Thoracic aorta (tissue), 2 donors: ENCODE results near the gene HMX1. TPM values are rescaled to one million over a fixed set of nuclear protein-coding genes. Genes with fewer than 3 reads are reported as not detected.

ENCODE experiments used
- ATAC-seq: fragments of 150-250 bp; one replicate; pipeline ENCODE4 v1.8.0; 2017; ENCODE audit warnings: low read depth; ENCODE audit not compliant: insufficient number of reproducible peaks, low FRiP score
- DNase-seq: peaks from one replicate; pipeline ENCODE4 v3.0.0-alpha.2; 2020; ENCODE audit warnings: low spot score
- H3K27ac ChIP-seq, 2 donors: fragments of 200-600 bp; sonication (generic); 1 replicate in 1 of 2; 2 replicates in 1 of 2; pipeline ENCODE4 v1.5.1; 2016; ENCODE audit warnings: mild to moderate bottlenecking in 2 of 2, moderate library complexity in 2 of 2
- H3K27me3 ChIP-seq: fragments of 200-600 bp; sonication (generic); replicated peaks from 2 replicates; pipeline ENCODE4 v1.6.0; 2016; ENCODE audit warnings: mild to moderate bottlenecking; ENCODE audit not compliant: insufficient read depth
- H3K36me3 ChIP-seq: fragments of 200-600 bp; sonication (generic); one replicate; pipeline ENCODE4 v1.5.1; 2016
- H3K4me1 ChIP-seq, 2 donors: fragments of 200-600 bp; sonication (generic); 1 replicate in 1 of 2; 2 replicates in 1 of 2; pipeline versions ENCODE4 v1.5.1 to v1.6.0; 2016; ENCODE audit warnings: low read depth in 2 of 2, mild to moderate bottlenecking in 1 of 2; ENCODE audit not compliant: control insufficient read depth in 1 of 2
- H3K4me3 ChIP-seq: fragments of 200-600 bp; sonication (generic); 2 replicates; pipeline ENCODE4 v1.5.1; 2016; ENCODE audit warnings: mild to moderate bottlenecking
- H3K9me3 ChIP-seq: fragments of 200-600 bp; sonication (generic); 2 replicates; pipeline ENCODE4 v1.5.1; 2016
- total RNA-seq, 2 donors: library from RNA; depleted of rRNA; stranded (reverse); fragments of >200 nt; gene quantifications; one replicate each; pipeline versions ENCODE4 v1.1.0 to v1.2.3, GENCODE V29; 2016
- TF ChIP-seq, protein P1 (sequence below): fragments of 200-600 bp; sonication (generic); IDR thresholded peaks from one replicate; pipeline ENCODE4 v1.5.1; 2019; ENCODE audit warnings: antibody characterized with exemption

The HMX1 gene
- total RNA-seq, 2 donors from 2014 or later, result 0.28 TPM; not detected in 1

DNA sequence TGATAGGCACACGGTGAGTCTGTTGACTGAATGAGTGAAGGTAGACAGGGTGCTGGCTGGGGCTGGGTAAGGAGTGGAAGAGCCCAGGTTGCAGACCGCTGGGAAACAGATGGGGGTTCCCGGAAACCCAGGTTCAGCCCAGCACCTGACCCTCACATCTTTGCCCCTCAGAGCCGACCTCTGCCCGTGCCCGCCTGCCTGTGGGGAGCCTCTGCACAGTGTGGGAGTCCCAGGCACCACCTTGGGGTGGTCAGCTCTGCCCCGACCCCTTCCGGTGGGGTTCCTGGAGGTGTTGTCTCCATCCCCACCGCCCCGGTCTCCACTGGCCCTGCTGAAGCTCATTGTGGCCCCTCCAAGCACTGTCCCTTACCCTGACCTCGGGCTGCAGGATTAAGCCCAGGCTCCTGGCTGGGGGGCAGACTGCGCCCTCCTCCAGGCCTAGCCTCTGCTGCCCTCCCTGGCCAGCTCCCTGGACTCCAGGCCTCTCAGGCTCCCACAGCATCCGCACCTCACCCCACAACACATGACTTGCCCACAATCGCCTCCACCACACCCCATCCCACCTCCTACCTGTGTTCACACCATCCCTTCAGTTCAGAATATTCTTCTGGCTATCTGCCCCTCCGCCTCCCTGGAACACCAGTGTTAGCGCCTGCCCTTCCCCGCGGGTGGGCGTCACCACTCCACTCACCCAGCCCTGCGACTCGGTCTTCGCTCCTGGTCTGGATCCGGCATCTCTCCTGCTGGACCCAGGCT is 21.4 kb downstream of the HMX1 start:
- Histone ChIP-seq H3K9me3 (no peaks in the 10 kb centered on the region), H3K4me3 (no peak overlapping the region), H3K36me3 (no peaks in the 10 kb centered on the region), H3K27me3 (no peaks in the 10 kb centered on the region), H3K4me1 (no peaks in the 10 kb centered on the region), H3K27ac (no peak overlapping the region)
- no peak for ATAC-seq
- DNase-seq, result no peak
- TF ChIP-seq, protein P1, sequence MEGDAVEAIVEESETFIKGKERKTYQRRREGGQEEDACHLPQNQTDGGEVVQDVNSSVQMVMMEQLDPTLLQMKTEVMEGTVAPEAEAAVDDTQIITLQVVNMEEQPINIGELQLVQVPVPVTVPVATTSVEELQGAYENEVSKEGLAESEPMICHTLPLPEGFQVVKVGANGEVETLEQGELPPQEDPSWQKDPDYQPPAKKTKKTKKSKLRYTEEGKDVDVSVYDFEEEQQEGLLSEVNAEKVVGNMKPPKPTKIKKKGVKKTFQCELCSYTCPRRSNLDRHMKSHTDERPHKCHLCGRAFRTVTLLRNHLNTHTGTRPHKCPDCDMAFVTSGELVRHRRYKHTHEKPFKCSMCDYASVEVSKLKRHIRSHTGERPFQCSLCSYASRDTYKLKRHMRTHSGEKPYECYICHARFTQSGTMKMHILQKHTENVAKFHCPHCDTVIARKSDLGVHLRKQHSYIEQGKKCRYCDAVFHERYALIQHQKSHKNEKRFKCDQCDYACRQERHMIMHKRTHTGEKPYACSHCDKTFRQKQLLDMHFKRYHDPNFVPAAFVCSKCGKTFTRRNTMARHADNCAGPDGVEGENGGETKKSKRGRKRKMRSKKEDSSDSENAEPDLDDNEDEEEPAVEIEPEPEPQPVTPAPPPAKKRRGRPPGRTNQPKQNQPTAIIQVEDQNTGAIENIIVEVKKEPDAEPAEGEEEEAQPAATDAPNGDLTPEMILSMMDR, result no peak

DNA sequence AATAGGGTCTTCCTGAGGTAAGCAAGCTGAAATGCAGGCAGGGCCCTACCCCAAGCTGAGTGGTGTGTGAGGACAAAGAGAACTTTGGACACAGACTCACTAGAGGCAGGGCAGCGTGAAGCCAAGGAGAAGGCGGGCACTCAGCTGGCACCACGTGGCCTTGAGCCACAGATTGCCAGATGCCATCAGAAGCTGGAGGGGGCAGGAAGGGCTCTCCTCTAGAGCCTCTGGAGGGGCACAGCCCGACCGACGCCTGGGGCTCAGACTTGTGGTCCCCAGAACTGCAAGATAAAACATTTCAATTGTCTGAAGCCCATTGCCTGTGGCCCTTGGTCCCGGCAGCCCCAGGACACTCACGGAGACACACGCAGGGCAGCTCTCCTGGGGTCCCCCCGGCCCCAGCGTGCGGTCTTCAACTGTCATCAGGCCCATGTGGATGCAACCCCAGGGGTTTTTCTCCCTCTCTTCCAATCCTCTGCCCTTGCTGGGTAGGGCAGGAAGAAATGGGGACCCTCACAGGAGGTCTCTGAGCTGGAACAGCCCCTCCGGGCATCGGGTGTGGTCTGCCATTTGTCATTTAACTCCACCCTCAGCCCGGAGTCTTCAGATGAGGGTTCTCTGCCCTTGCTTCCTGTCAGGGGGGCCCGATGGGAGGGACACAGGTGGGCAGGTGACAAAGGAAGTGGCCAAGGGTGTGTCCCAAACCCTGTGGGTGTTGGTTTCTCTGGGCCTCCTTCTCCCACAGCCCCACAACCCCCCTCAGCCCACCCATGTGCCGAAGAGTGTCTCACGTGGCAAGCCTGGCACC is 22.2 kb downstream of the HMX1 start:
- no peak overlapping the region for H3K27ac ChIP-seq
- H3K4me1 ChIP-seq, result no peaks in the 10 kb centered on the region
- H3K4me3 ChIP-seq, result no peak overlapping the region
- H3K27me3 ChIP-seq, result no peaks in the 10 kb centered on the region
- H3K9me3 ChIP-seq, result no peaks in the 10 kb centered on the region
- no peaks in the 10 kb centered on the region for H3K36me3 ChIP-seq
- TF ChIP-seq, protein P1, result no peak
- DNase-seq (no peak), ATAC-seq (no peak)

DNA sequence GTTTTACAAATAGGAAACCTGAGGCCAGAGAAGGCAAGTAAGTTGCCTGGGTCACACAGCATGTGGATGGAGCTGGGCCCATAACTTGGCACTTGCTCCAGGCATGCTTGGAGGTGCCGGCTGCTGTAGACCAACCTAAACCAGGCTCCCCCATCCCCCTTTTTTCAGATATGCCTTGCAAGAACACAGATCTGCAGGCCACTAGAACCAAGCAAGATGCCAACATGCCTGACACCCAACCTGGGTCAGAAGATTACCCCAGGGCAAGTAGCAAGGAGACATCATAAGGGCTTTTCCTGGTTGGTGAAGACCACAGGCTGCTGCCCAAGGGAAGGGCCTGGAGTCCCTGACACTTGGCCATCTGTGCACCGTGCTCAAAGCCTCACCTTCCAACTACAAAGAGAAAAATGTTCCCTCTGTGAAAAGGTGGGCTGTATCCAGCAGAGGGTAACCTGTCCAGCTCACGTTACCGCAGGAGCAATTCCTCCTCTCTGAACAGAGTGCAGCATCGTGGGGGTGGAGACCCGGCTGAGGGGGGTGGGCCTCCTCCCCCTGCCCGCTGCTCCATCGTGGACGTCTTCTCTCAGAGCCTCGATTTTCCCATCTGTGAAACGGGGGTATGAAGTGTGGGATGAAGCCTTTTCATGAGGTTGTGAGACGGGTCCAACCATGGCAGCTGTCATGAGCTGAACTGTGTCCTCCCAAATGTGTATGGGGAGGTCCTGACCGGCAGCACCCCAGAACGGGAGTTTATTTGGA is 23.0 kb downstream of the HMX1 start:
- H3K36me3 ChIP-seq, result no peaks in the 10 kb centered on the region
- H3K9me3 ChIP-seq, result no peaks in the 10 kb centered on the region
- no peaks in the 10 kb centered on the region for H3K27me3 ChIP-seq
- no peaks in the 10 kb centered on the region for H3K4me1 ChIP-seq
- TF ChIP-seq, protein P1, result no peak
- ATAC-seq, result no peak
- DNase-seq, result no peak
- no peak overlapping the region for H3K27ac ChIP-seq
- no peak overlapping the region for H3K4me3 ChIP-seq

DNA sequence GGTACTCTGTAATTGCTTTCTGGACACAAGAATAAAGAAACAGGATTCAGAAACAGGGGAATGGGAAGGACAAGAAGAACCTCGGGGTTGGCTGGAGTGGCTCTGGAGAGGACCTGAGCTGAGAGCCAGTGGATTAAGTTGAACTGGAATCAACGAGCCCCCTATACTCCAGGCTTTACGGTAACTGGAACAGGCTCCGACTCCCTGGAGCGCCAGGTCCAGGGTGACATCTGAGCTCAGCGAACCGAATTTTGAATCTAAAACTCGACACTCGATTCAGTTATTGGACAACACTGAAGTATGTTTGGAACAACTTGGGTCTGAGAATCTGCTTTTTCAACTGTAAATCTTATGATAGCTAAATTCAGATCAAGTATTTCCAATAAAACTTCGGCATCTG is 23.9 kb downstream of the HMX1 start:
- TF ChIP-seq, protein P1, result no peak
- Histone ChIP-seq H3K9me3 (no peaks in the 10 kb centered on the region), H3K4me3 (no peak overlapping the region), H3K36me3 (no peaks in the 10 kb centered on the region), H3K27me3 (no peaks in the 10 kb centered on the region), H3K27ac (no peak overlapping the region), H3K4me1 (no peaks in the 10 kb centered on the region)
- DNase-seq (no peak), ATAC-seq (no peak)

DNA sequence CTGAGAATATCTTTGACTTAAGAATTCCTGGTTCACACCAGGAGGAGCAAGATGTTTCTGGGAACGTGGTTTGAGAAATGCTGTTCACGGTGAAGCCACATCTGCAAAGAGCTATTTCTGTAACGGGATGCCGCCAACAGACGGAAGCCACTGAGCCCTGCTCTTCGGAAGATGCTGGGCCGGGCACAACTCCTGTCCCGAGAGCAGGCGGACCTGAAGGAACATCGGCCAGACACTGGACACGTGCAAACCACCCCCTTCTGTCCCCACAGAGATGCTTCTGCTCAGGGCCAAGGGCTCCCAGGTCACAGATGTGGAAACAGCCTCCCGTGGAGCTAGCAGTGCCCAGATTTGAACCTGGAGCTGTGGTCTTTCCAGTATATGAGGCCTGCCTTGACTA is 24.3 kb downstream of the HMX1 start:
- Histone ChIP-seq H3K36me3 (no peaks in the 10 kb centered on the region), H3K27me3 (no peaks in the 10 kb centered on the region), H3K4me3 (no peak overlapping the region), H3K27ac (no peak overlapping the region), H3K9me3 (no peaks in the 10 kb centered on the region), H3K4me1 (no peaks in the 10 kb centered on the region)
- TF ChIP-seq, protein P1, result no peak
- ATAC-seq (no peak), DNase-seq (no peak)
